ENCODE measurements around the gene RAB11FIP3. TPM values are rescaled to one million over a fixed set of nuclear protein-coding genes. Genes with fewer than 3 reads are reported as not detected.

RAB11FIP3 gene
- total RNA-seq, 2 donors from 2014 or later, result 19.9 to 43.8 TPM

GRCh38 chr16:519425-519824 is 94.0 kb downstream of the RAB11FIP3 start:
- no peak for TF ChIP-seq CTCF (IDR thresholded peaks at IDR 0.05)
- H3K36me3 ChIP-seq, result peaks cover 44% of the 10 kb centered on the region
- DNase-seq (ENCODE audit: low spot score), result no peak
- H3K9me3 ChIP-seq, result no peaks in the 10 kb centered on the region
- no peak overlapping the region for H3K27ac ChIP-seq
- H3K4me3 ChIP-seq, result no peak overlapping the region
- H3K4me1 ChIP-seq, result no peaks in the 10 kb centered on the region
- no peaks in the 10 kb centered on the region for H3K27me3 ChIP-seq

- Histone ChIP-seq H3K27ac (no peak overlapping the region), H3K4me3 (no peak overlapping the region), H3K4me1 (no peaks in the 10 kb centered on the region), H3K9me3 (no peaks in the 10 kb centered on the region), H3K27me3 (no peaks in the 10 kb centered on the region), H3K36me3 (peaks cover 44% of the 10 kb centered on the region)
- TF ChIP-seq CTCF (IDR thresholded peaks at IDR 0.05), result no peak
- no peak for DNase-seq (ENCODE audit: low spot score)
Observed at GRCh38 chr16:519841-520687, 94.6 kb downstream of the RAB11FIP3 start.

- TF ChIP-seq CTCF (IDR thresholded peaks at IDR 0.05), result no peak
- DNase-seq (ENCODE audit: low spot score), result no peak
- H3K36me3 ChIP-seq, result peaks cover 44% of the 10 kb centered on the region
- peaks cover 0 to 7% of the 10 kb centered on the region in 2 donors for H3K4me1 ChIP-seq
- no peak overlapping the region for H3K27ac ChIP-seq
- no peaks in the 10 kb centered on the region for H3K9me3 ChIP-seq
- H3K4me3 ChIP-seq, result no peak overlapping the region
- no peaks in the 10 kb centered on the region for H3K27me3 ChIP-seq
Observed at GRCh38 chr16:520847-521246, 95.4 kb downstream of the RAB11FIP3 start.

GRCh38 chr16:521381-522210 is 96.1 kb downstream of the RAB11FIP3 start:
- Histone ChIP-seq H3K27ac (no peak overlapping the region), H3K27me3 (no peaks in the 10 kb centered on the region), H3K36me3 (peaks cover 38% of the 10 kb centered on the region), H3K4me1 (peaks cover 0 to 15% of the 10 kb centered on the region in 2 donors), H3K9me3 (no peaks in the 10 kb centered on the region), H3K4me3 (no peak overlapping the region)
- no peak for TF ChIP-seq CTCF (IDR thresholded peaks at IDR 0.05)
- DNase-seq (ENCODE audit: low spot score), result no peak

GRCh38 chr16:522320-523096 is 97.1 kb downstream of the RAB11FIP3 start:
- H3K27ac ChIP-seq, result no peak overlapping the region
- H3K4me3 ChIP-seq, result no peak overlapping the region
- H3K9me3 ChIP-seq, result no peaks in the 10 kb centered on the region
- peaks cover 30% of the 10 kb centered on the region for H3K36me3 ChIP-seq
- no peaks in the 10 kb centered on the region for H3K27me3 ChIP-seq
- peaks cover 0 to 19% of the 10 kb centered on the region in 2 donors for H3K4me1 ChIP-seq
- no peak for TF ChIP-seq CTCF (IDR thresholded peaks at IDR 0.05)
- no peak for DNase-seq (ENCODE audit: low spot score)

Data from right atrium auricular region (tissue), 2 donors.